Testis (tissue), 3 donors: ENCODE data around the gene NUP205. TPM values are rescaled to one million over a fixed set of nuclear protein-coding genes. Genes with fewer than 3 reads are reported as not detected.
"Not testable (repeated sequence)": the region's sequence is repeated elsewhere in the genome, so short reads cannot be mapped to it uniquely, and the experiment has no call there.

Experiments
- DNase-seq: peaks from one replicate; pipeline ENCODE4 v3.0.0-alpha.2; 2019
- H3K27ac ChIP-seq, 2 donors: fragments of 200-600 bp; sonication (generic); one replicate each; pipeline ENCODE4 v1.5.1; 2019
- H3K27me3 ChIP-seq: fragments of 200-600 bp; sonication (generic); one replicate; pipeline ENCODE4 v1.5.1; 2019
- H3K36me3 ChIP-seq: fragments of 200-600 bp; sonication (generic); one replicate; pipeline ENCODE4 v1.5.1; 2017; ENCODE audit warnings: low read depth; ENCODE audit errors: missing control alignments
- H3K4me1 ChIP-seq: fragments of 200-600 bp; sonication (generic); one replicate; pipeline ENCODE4 v1.5.1; 2019
- H3K4me3 ChIP-seq, 2 donors: fragments of 200-600 bp; sonication (generic); one replicate each; pipeline ENCODE4 v1.5.1; 2017 to 2019
- H3K9me3 ChIP-seq: fragments of 200-600 bp; sonication (generic); one replicate; pipeline ENCODE4 v1.5.1; 2017
- POLR2A ChIP-seq: fragments of 450-650 bp; IDR thresholded peaks from one replicate; pipeline ENCODE4 v1.6.1; 2017; ENCODE audit warnings: antibody characterized with exemption, mild to moderate bottlenecking, moderate library complexity
- WGBS, 2 donors: methylation state at CpG; one replicate each; pipeline ENCODE4 v1.1.5; 2018; 5-methylcytosine and 5-hydroxymethylcytosine counted together
- intact Hi-C: fragments of 100-400 bp; cut with DNase I; formaldehyde crosslinking; loops from one replicate; pipeline ENCODE4 v1.15.1; 2023; ENCODE audit warnings: low total_unique reads
- polyA plus RNA-seq: library from polyadenylated mRNA; stranded (reverse); fragments of 350-450 nt; fragmentation: Illumina TruSeq; extraction: RNeasy Lipid Tissue Mini Kit (QIAGEN cat#74804); gene quantifications from one replicate; pipeline ENCODE4 v1.2.3, GENCODE V29; 2014; ENCODE audit warnings: low read depth, low replicate concordance; ENCODE audit not compliant: insufficient read depth
- total RNA-seq, 2 donors: library from RNA; depleted of rRNA; stranded (reverse); fragments of >200 nt; gene quantifications; one replicate each; pipeline ENCODE4 v1.2.3, GENCODE V29; 2016
- TF ChIP-seq, protein P1 (sequence below), 3 experiments: fragments of 450-650 bp in 2 of 3; fragments of 200-600 bp in 1 of 3; sonication (generic) in 1 of 3; IDR thresholded peaks; one replicate each; pipeline ENCODE4 v1.5.1; 2016 to 2019; ENCODE audit warnings: antibody characterized with exemption in 3 of 3, mild to moderate bottlenecking in 2 of 3, moderate library complexity in 1 of 3

Gene NUP205
- total and polyA plus RNA-seq, 3 donors from 2014 or later: 47.8 to 77.2 (median 73.6) TPM

DNA sequence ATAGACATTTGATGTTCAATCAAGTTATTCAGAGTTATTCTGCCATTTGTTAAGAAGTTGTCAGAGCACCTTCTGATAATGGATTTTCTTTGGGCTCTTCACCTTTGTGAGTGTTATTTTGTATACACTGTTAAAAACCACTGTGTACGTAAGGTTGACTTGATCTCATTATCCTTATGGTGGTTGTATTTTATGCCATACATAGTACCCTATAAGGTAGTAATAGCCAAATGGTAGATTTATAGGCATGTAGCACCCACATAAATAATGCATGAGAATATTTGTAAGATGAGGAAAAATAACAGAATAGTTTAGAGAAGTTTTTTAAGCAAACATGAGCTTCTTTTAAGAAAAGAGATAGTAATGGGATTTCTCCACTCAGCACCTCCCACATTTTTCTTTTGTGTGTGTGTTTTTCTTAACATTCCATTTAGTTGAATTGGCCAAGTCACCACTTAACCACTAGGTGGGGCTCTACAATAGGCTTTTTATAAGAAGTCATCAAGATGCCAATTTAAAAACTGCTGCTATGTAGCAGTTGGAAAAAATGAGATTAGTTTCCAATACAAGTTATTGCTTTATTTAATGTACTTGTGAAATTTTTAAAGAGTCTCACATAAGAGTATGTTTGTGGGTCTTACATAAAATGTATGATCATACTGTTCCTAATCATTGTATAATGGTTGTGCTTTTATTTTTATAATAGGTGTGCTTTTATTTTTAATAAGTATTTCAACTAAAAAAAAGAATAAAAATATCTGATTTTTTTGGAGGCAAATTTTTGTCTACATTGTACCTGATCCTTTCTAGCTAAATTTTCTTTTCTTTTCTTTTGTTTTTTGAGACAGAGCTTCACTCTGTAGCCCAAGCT is 63.5 kb downstream of the NUP205 start:
- Histone ChIP-seq H3K27ac (peak overlapping the region; percentile 14 to 31), H3K27me3 (no peaks in the 10 kb centered on the region), H3K4me1 (peaks cover 10% of the 10 kb centered on the region), H3K36me3 (no peaks in the 10 kb centered on the region), H3K4me3 (no peak overlapping the region), H3K9me3 (no peaks in the 10 kb centered on the region)
- peak; percentile 82 for DNase-seq
- intact Hi-C loops: no loop called here
- WGBS, 2 donors: 45 to 58% methylated on average over 1 of the region's 1 CpG
- TF ChIP-seq POLR2A: no peak
- TF ChIP-seq, protein P1, sequence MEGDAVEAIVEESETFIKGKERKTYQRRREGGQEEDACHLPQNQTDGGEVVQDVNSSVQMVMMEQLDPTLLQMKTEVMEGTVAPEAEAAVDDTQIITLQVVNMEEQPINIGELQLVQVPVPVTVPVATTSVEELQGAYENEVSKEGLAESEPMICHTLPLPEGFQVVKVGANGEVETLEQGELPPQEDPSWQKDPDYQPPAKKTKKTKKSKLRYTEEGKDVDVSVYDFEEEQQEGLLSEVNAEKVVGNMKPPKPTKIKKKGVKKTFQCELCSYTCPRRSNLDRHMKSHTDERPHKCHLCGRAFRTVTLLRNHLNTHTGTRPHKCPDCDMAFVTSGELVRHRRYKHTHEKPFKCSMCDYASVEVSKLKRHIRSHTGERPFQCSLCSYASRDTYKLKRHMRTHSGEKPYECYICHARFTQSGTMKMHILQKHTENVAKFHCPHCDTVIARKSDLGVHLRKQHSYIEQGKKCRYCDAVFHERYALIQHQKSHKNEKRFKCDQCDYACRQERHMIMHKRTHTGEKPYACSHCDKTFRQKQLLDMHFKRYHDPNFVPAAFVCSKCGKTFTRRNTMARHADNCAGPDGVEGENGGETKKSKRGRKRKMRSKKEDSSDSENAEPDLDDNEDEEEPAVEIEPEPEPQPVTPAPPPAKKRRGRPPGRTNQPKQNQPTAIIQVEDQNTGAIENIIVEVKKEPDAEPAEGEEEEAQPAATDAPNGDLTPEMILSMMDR (IDR thresholded peaks at IDR 0.05): peak; percentile 67 to 84 (median 82)

DNA sequence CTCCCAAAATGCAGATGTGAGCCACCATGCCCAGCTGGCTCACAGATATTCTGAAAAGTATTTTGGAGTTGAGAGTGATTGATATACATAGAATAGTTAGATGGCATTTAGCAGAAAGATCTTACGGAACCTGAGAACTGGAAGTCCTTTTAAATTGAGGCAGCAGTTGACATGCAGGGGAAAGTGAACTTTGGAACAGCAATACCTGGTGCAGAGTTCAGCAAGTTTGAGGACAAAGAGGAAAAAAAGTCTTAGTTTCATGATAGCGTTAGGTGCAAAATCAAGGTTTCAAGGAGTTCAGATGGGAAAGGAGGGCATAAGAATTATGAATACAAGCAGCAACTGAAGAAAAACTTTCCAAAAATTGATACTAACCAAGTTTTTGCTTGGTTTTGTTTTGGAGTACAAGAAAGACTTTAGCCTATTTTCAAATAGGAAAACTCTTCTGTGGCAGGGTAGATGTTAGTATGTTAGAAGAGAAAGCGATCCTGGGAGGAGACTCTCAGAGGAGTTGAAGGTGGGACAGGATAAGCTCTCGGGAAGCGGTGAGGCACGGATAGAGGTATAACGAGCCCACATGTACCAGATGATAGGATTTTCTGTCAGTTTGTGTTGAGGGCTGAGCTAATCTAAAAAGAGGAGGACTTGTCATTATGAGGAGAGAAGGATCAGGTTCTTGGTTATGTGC is 76.6 kb downstream of the NUP205 start:
- no peak overlapping the region for H3K27ac ChIP-seq
- H3K4me3 ChIP-seq: no peak overlapping the region
- no peak for TF ChIP-seq POLR2A
- TF ChIP-seq, protein P1 (IDR thresholded peaks at IDR 0.05): no peak
- DNase-seq: no peak
- H3K4me1 ChIP-seq: no peaks in the 10 kb centered on the region
- H3K9me3 ChIP-seq: no peaks in the 10 kb centered on the region
- H3K36me3 ChIP-seq: no peaks in the 10 kb centered on the region
- intact Hi-C loops: no loop called here
- 79 to 89% methylated on average over 7 of the region's 7 CpGs for WGBS, 2 donors
- no peaks in the 10 kb centered on the region for H3K27me3 ChIP-seq

DNA sequence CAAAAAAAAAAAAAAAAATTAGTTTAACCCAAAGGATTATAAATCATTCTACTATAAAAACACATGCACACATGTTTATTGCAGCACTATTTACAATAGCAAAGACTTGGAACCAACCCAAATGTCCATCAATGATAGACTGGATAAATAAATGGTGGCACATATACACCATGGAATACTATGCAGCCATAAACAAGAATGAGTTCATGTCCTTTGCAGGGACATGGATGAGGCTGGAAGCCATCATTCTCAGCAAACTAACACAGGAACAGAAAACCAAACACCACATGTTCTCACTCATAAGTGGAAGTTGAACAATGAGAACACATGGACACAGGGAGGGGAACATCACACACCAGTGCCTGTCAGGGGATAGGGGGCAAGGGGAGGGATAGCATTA is 82.0 kb downstream of the NUP205 start:
- not testable (repeated sequence) for H3K4me3 ChIP-seq, H3K36me3 ChIP-seq, H3K27ac ChIP-seq, H3K27me3 ChIP-seq, DNase-seq, H3K4me1 ChIP-seq, H3K9me3 ChIP-seq
- intact Hi-C loops: loop anchor here (10.0 kb wide), 1 partner anchor 365 kb away; no protein-coding TSS in a partner anchor

DNA sequence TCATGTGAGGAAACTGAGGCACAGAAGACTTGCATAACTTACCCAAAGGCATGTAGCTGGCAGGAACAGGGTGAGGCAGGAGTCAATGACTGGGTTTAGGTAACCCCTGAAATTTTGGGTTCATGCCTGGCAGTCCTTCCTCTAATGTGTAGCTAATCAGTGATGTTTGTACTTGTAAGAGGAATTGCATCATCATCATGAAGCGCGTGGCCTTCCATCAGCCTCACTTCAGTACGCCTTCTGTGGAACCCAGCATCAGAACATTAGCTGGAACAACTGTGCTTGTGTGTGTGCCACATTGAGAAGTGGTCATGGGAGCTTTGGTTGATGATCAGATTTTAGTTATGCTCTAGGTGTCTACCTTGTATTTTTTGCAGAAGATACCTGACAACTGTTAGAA is 86.4 kb downstream of the NUP205 start:
- peaks cover 5% of the 10 kb centered on the region for H3K4me1 ChIP-seq
- intact Hi-C loops: loop anchor here (10.0 kb wide), 1 partner anchor 369 kb away; no protein-coding TSS in a partner anchor
- H3K4me3 ChIP-seq: no peak overlapping the region
- no peaks in the 10 kb centered on the region for H3K9me3 ChIP-seq
- peak overlapping the region in 1 of 2 donors; percentile 24 for H3K27ac ChIP-seq
- no peaks in the 10 kb centered on the region for H3K36me3 ChIP-seq
- no peaks in the 10 kb centered on the region for H3K27me3 ChIP-seq
- TF ChIP-seq, protein P1 (IDR thresholded peaks at IDR 0.05): no peak
- TF ChIP-seq POLR2A: no peak
- DNase-seq: no peak
- WGBS, 2 donors: 63 to 92% methylated on average over 3 of the region's 3 CpGs

DNA sequence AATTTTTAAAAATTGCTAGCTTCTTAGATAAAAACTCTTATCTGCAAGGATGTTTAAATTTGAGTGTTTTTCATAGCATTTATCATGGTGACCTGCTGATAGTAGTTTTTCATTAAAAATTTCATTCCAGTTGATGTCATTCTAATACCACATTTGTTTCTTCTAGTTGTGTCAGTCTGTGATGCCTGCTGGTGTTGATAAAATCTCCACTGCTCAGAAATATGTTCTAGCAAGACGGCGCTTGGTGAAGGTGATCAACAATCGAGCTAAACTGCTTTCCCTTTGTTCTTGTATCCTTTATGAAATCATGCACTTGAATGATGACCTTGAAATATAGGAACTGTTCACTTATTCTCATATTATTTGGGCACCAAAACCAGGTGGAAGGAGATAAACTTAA is 87.0 kb downstream of the NUP205 start:
- no peaks in the 10 kb centered on the region for H3K27me3 ChIP-seq
- WGBS, 2 donors: 52 to 66% methylated on average over 3 of the region's 3 CpGs
- H3K36me3 ChIP-seq: no peaks in the 10 kb centered on the region
- intact Hi-C loops: loop anchor here (10.0 kb wide), 1 partner anchor 370 kb away; no protein-coding TSS in a partner anchor
- no peak for TF ChIP-seq POLR2A
- TF ChIP-seq, protein P1 (IDR thresholded peaks at IDR 0.05): no peak
- peaks cover 5% of the 10 kb centered on the region for H3K4me1 ChIP-seq
- peak overlapping the region in 1 of 2 donors; percentile 50 for H3K27ac ChIP-seq
- no peak overlapping the region for H3K4me3 ChIP-seq
- DNase-seq: no peak
- no peaks in the 10 kb centered on the region for H3K9me3 ChIP-seq
